Stimulated activated CD4-positive, alpha-beta T cell treated with anti-CD3 and anti-CD28 coated beads, Interleukin-4, amount 100 ng/mL, for 48 hours (primary cell): ENCODE results near the gene TMEM116.
"Not testable (repeated sequence)": the region's sequence is repeated elsewhere in the genome, so short reads cannot be mapped to it uniquely, and the experiment has no call there.

Experiments
- DNase-seq, 2 donors: peaks; one replicate each; pipeline ENCODE4 v3.0.0-alpha.2; 2020; ENCODE audit warnings: low read depth in 2 of 2

TMEM116 gene

DNA sequence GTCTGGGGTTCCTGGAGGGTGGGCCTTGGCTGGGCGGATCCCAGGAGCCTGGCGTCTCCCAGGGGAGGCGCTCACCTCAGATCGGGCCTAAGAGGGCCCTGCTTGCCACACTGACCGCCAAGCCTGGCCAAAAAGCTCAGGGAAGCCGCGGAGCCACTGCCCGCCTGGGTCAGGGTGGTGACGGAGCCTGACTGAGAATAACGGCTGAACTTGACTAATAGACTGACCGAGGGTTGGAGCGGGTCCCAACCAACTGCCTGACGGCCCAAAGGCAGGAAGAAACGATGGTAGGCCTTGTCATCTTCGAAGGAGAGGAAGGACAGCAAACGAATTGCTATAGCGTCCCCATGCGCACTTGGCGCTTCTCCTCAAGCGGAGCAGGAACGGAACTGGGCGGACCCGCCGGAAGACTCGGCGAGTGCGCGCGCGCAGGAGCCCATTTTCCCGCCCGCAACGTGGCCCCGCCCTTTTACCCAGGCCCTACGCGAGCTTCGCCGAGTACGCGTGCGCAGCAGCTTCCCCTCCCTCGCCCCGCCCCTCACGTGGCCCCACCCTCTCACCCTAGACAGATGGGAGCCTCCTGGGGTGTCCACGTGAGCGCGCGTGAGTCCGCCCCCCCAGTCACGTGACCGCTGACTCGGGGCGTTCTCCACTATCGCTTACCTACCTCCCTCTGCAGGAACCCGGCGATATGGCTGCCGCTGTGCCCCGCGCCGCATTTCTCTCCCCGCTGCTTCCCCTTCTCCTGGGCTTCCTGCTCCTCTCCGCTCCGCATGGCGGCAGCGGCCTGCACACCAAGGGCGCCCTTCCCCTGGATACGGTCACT, at the start of gene TMEM116, which contains the start of gene ERP29:
TSS of gene TMEM116 (minus strand) at position 391 of the 826 bp plus-strand sequence. CDS start 7,895 bp downstream, outside the sequence.
TSS of gene ERP29 (plus strand) at position 652 of the 826 bp plus-strand sequence. CDS start at position 692, 40 bp downstream.
- DNase-seq: peak; percentile 100

DNA sequence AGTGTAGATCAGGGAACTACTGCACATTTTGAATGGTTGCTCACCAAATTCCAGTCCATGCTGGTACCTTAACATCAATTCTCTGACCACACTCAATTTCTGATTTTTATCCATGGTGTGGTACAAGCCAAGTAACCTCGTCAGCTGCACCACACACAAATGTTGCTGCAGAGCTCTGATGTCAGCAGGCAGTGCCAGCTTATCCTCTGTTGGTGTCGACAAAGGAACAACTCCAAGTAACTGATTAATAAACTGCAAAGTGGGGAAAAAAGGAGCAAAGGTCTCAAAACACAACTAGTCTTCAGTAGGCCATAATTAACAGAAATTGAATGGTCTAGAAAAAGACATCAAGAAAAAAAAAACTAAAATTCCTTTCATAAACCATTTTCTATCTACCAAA, 48.2 kb upstream of the TMEM116 start:
- DNase-seq: no peak

- no peak for DNase-seq
Measured at GRCh38 chr12:112049351-112049750, 36.4 kb upstream of the TMEM116 start.

DNA sequence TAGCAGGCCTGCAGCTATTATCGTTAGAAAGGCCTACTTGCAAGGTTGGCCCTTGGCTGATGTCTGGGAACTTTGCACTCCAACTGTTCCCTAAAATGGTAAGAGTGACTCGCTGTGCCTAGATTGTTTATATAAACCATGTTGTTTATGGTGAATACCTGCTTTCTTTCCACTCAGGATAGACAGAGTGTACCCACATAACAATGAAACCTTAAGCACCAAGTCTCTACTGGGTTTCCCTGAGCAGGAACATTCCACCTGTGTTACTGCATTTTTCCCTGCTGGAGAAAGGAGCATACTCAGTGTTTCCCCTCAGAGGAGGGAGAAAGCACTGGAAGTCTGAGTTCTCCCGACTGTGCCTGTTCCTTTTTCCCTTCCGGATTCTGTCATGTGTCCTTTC, 33.0 kb upstream of the TMEM116 start:
- DNase-seq: no peak

GRCh38 chr12:112036614-112037013, 23.6 kb upstream of the TMEM116 start:
- DNase-seq: not testable (repeated sequence)

- no peak for DNase-seq
Measured at GRCh38 chr12:112035219-112035785, 22.3 kb upstream of the TMEM116 start.

- no peak for DNase-seq
Measured at GRCh38 chr12:112032292-112032691, 19.3 kb upstream of the TMEM116 start.

- no peak for DNase-seq
Measured at GRCh38 chr12:112031472-112031871, 18.5 kb upstream of the TMEM116 start.

DNA sequence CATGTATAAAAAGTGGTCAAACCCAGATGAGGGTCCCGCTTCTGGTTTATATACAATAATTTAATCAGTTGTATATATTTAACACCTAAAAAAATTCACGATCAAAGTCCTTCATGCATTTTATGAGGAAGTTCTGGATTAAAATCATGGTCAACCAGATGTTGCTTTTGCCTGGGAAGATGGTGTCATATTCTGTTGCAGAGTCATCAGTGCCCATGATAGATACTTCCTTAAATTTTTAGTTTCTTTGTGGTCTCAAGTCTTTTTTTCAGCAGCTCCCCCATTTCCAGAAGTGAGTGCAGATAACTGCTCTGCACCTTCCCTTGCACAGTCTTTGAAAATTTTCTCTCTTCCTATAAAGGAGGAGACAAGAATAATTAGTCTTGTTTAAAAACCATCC, 16.3 kb upstream of the TMEM116 start:
- no peak for DNase-seq

- no peak for DNase-seq
Measured at GRCh38 chr12:112025808-112026375, 12.9 kb upstream of the TMEM116 start.

- no peak for DNase-seq
Measured at GRCh38 chr12:112023759-112024396, 10.9 kb upstream of the TMEM116 start.

- DNase-seq: no peak
Measured at GRCh38 chr12:112022241-112023016, 9.5 kb upstream of the TMEM116 start.

- DNase-seq: no peak
Measured at GRCh38 chr12:112020947-112021457, 8.0 kb upstream of the TMEM116 start.

DNA sequence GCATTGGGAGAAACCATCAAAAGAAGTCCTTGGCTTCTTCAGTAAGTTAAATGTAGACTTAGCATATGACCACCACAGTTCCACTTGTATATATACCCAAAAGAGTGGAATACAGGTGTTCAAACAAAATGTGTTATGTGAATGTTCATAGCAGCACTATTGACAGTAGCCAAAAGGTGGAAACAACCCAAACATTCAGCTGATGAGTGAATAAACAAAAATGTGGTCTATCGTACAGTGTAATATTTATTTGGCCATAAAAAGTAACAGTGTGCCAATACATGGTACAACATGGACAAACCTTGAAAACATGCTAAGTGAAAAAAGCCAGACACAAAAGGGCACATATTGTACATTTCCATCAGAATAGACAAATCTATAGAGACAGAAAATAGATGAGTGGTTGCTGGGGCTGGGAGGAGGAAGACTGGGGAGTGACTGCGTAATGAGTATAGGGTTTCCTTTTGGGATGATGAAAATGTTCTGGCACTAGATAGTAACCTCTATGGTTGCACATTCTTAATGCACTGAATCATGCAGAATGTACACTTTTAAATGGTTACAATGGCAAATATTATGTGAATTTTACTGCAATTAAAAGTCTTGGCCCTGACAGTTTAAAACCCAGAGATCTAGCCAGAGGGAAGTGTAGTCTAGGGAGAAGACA, 5.7 kb upstream of the TMEM116 start:
- no peak for DNase-seq

DNA sequence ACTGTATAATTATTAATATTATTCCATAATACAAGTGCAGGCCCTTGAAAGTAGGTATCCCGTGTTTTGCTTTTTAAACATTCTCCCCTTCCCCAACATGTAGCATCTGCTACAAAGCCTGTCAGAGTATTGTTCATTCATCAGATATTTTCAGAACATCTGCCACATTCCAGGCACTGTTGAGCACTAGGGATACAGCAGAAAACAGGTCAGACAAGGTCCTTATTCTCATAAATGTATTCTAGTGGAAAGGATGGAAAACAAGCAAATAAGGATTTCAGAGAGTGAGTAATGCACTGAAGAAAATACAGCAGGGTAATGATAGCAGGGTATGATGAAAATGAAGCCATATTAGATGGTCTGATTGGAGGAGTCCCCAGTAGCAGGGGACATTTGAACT, 4.1 kb upstream of the TMEM116 start:
- DNase-seq: no peak

DNA sequence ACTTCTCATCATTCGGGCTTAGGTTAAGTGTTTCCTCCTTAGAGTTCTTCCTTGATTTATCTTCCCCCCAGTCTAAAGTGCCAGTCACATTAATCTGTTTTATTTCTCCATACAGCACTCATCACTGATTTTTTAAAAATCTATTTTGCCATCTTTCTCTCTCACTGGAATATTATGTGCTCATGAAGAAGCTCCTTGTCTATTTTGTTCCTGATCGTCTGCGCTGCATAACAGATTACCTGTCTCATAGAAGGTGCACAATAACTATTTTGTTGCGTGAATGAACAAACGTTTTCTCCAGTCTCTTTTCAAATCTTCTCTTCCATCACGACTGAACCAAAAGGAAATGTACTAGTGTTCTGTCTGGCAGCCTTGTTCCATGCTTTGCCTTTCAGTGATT, 3.0 kb upstream of the TMEM116 start:
- DNase-seq: no peak

GRCh38 chr12:112013601-112014402, 837 bp upstream of the TMEM116 start:
- DNase-seq: peak; percentile 58 to 64

DNA sequence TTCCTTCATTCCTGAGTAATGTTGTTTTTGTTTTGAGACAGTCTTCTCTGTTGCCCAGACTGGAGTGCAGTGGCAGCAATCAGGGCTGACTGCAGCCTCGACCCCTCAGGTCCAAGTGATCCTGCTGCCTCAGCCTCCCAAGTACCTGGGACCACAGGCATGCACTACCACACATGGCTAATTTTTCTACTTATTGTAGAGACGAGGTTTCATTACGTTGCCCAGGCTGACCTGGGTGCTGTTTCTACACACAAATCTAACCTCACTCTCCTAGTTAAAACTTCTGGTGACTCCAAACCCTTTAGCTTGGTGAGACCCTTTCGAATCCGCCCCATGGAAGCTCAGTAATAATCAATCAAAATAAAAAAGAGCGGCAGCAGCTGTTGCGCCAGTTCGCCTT, 1.3 kb downstream of the TMEM116 start:
- DNase-seq: no peak

- DNase-seq: no peak
Measured at GRCh38 chr12:112010415-112011344, 2.3 kb downstream of the TMEM116 start.
